DMS53 treated with DMSO at 0.1 percent for 48 hours (cell line): ENCODE data around the gene PRKAB2.
"Not testable (repeated sequence)": the region's sequence is repeated elsewhere in the genome, so short reads cannot be mapped to it uniquely, and the experiment has no call there.

ENCODE experiments used
- DNase-seq: peaks from one replicate; lab custom pipeline; 2025; ENCODE audit not compliant: unreplicated experiment; lab: John Stamatoyannopoulos, UW

Gene PRKAB2

GRCh38 chr1:147177611-147178380, 5.5 kb upstream of the PRKAB2 start:
- DNase-seq = no peak

- DNase-seq = no peak
Observed at GRCh38 chr1:147171399-147172167, 687 bp downstream of the PRKAB2 start.

- no peak for DNase-seq
Observed at GRCh38 chr1:147169840-147170674, 2.2 kb downstream of the PRKAB2 start.

GRCh38 chr1:147169171-147169570, 3.1 kb downstream of the PRKAB2 start:
- DNase-seq = no peak

- no peak for DNase-seq
Observed at GRCh38 chr1:147168626-147169058, 3.6 kb downstream of the PRKAB2 start.

GRCh38 chr1:147167365-147167764, 4.9 kb downstream of the PRKAB2 start:
- no peak for DNase-seq

- no peak for DNase-seq
Observed at GRCh38 chr1:147163019-147163418, 9.3 kb downstream of the PRKAB2 start.

- DNase-seq = no peak
Observed at GRCh38 chr1:147162093-147162492, 10.2 kb downstream of the PRKAB2 start.

GRCh38 chr1:147157116-147157515, 15.2 kb downstream of the PRKAB2 start:
- not testable (repeated sequence) for DNase-seq

- no peak for DNase-seq
Observed at GRCh38 chr1:147156642-147157041, 15.6 kb downstream of the PRKAB2 start.

- no peak for DNase-seq
Observed at GRCh38 chr1:147152772-147153171, 19.5 kb downstream of the PRKAB2 start.

GRCh38 chr1:147151244-147151643, 21.0 kb downstream of the PRKAB2 start:
- DNase-seq = no peak

- no peak for DNase-seq
Observed at GRCh38 chr1:147142886-147143285, 29.4 kb downstream of the PRKAB2 start.

- DNase-seq = not testable (repeated sequence)
Observed at GRCh38 chr1:147130721-147131120, 41.5 kb downstream of the PRKAB2 start.

- DNase-seq = no peak
Observed at GRCh38 chr1:147129116-147129873, 43.0 kb downstream of the PRKAB2 start.

- DNase-seq = no peak
Observed at GRCh38 chr1:147124266-147124665, 48.0 kb downstream of the PRKAB2 start.

GRCh38 chr1:147117109-147117508, 55.2 kb downstream of the PRKAB2 start:
- no peak for DNase-seq

GRCh38 chr1:147115496-147115895, 56.8 kb downstream of the PRKAB2 start:
- DNase-seq = no peak

- not testable (repeated sequence) for DNase-seq
Observed at GRCh38 chr1:147115079-147115478, 57.2 kb downstream of the PRKAB2 start.

GRCh38 chr1:147114353-147114752, 57.9 kb downstream of the PRKAB2 start:
- DNase-seq = not testable (repeated sequence)
